Stimulated activated CD4-positive, alpha-beta T cell treated with anti-CD3 and anti-CD28 coated beads, TNF-alpha, amount 100 ng/mL, for 1 hour (primary cell): ENCODE measurements around the gene CTAG1A.
"Not testable (repeated sequence)": the region's sequence is repeated elsewhere in the genome, so short reads cannot be mapped to it uniquely, and the experiment has no call there.

Experiments
- DNase-seq, 3 donors: peaks; one replicate each; pipeline ENCODE4 v3.0.0-alpha.2; 2020; ENCODE audit warnings: low read depth in 3 of 3, low spot score in 1 of 3

Gene CTAG1A

DNA sequence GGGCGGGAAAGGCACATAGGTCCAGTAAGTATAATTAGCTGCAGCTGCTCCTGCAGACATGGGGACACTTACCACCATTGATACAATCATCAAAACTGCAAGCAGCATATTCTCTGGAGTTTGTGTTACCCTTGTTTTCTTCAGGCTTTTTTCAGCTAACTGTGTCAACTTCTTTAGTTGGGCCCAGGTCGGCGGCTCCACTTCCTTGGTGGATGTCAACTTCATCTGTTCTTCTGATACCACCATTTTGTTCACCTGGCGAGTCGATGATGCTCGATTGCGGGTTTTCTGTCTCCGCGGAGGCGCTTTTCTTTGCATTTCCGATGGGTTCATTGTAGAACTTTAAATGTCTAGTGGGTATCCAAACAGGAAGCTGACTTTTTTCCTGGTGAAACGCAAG lies 26.2 kb downstream of the CTAG1A start:
- not testable (repeated sequence) for DNase-seq

DNA sequence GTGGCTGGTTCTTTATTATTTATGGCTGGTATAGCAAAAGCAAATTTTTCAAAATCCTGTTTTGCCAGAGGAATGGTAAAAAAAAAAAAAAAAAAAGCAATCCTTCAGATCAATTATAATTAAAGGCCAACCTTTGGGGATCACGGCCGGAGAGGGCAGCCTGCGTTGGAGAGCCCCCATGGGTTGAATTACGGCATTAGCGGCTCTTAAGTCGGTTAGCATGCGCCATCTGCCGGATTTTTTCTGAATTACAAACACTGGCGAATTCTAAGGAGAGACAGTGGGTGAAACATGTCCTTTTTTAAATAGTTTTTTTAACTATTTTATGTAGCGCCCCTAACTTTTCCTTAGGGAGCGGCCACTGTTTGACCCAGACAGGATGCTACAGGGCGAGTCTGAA lies 28.7 kb downstream of the CTAG1A start:
- not testable (repeated sequence) for DNase-seq

DNA sequence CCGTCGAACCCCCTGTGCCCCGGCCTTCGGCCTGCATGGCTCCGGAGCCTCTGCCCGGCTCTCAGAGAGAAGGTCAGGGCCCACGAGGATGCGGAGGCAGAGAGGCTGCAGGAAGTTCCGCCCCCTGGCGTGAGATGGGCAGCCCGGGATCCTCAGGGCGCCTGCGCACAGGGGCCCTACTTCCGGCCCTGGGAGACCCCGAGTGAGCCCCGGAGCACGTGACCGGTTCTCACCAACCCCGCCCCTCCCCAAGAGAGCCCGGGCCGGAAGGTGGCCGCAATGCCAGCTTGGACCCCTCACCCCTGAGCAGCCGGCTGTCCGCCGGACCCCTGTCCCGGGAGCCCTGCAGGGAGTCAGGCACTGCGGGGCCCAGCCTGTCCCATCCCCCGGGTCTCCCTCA lies 34.2 kb downstream of the CTAG1A start, which contains the start of gene CTAG1B:
TSS of gene CTAG1B (minus strand) at position 101 of the 400 bp plus-strand sequence. CDS start at position 37, 64 bp downstream.
- DNase-seq = not testable (repeated sequence)

- not testable (repeated sequence) for DNase-seq
Measured at GRCh38 chrX:154620767-154621414, 36.0 kb downstream of the CTAG1A start.

GRCh38 chrX:154628960-154629359 lies 44.0 kb downstream of the CTAG1A start:
- not testable (repeated sequence) for DNase-seq

DNA sequence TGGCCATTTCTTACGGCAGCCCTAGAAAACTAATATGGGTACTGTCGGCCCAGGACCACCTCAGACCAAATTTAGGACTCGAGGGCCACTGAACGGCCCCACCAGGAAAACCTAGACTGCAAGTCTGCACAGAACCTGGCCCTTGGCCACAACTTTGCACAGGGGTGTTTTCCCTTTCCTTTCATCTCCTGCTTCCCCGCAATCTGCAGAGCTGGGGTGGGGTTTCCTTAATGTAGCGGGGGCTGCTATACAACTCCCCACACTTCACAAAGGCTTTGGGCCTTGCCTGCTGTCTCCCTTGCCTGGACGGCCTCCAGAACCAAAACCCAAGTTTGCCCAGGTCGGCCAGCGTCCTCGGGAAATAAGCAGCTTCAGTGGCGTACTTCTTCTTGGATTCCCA lies 46.0 kb downstream of the CTAG1A start:
- DNase-seq = not testable (repeated sequence)

DNA sequence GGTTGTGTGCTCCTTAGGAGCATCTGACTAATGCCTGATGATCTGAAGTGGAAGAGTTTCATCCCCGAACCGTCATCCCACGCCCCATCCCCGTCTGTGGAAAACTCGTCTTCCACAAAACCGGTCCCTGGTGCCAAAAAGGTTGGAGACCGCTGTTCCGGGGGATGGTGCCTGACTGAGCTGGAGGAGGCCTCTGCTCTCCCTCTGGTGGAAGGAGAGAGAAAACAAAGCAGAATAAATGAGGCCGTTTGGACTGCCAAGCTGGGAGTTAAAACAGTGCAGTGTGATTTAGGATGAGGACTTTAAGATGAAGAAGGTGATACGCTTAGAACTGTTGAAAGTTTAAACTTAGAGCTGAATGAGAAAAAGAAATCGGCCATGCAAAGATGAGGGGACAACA lies 48.7 kb downstream of the CTAG1A start:
- DNase-seq = not testable (repeated sequence)
